HG02642 (cell line): ENCODE data around the gene B4GALT2.

Experiments used
- ATAC-seq: cut with Tn5 transposase; IDR thresholded peaks from one replicate; pipeline ENCODE4 v1.9.1; 2021; ENCODE audit warnings: mild to moderate bottlenecking; ENCODE audit not compliant: unreplicated experiment, poor library complexity

Gene B4GALT2

GRCh38 chr1:43946236-43947060, 32.6 kb upstream of the B4GALT2 start, which contains the start of gene IPO13:
TSS of gene IPO13 (plus strand) at chr1:43946950. CDS start at chr1:43947601, 651 bp downstream.
- ATAC-seq, result peak; percentile 92

DNA sequence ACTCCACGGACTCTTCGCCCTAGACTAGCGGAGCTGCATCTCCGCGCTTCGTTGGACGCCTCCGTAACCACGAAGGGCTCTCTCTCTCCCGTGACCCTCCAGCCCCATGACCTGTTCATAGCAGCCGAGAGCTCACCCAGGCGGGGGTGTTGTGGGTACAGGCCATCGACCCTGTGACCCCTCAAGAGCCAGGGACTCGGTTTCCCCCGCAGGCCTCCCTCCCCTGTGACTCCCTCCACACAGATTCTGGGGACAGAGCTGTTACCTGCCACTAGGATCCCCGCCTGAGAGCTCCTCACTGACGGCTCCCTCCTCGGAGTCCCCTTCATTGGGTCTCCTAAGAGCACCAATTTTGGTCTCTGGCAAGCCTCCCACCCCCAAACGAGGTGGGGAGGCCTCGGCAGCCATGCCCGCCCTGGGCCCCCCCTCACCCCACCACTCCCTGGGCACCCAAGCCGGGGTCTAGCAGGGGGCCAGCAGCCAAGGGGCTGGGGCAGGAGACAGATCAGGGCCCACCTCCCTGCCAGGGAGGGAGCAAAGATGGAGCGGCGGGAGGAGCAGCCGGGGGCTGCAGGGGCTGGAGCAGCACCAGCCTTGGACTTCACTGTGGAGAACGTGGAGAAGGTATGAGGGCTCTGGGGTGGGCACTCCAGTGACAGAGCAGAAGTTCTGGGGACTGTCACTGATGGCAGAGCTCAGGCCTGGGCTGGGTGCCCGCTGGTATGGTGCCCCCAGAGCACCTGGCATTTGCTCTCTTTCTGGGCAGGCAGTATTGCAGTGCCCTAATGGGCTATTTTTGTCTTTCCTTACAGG, 31.7 kb upstream of the B4GALT2 start:
- ATAC-seq, result peak; percentile 2

DNA sequence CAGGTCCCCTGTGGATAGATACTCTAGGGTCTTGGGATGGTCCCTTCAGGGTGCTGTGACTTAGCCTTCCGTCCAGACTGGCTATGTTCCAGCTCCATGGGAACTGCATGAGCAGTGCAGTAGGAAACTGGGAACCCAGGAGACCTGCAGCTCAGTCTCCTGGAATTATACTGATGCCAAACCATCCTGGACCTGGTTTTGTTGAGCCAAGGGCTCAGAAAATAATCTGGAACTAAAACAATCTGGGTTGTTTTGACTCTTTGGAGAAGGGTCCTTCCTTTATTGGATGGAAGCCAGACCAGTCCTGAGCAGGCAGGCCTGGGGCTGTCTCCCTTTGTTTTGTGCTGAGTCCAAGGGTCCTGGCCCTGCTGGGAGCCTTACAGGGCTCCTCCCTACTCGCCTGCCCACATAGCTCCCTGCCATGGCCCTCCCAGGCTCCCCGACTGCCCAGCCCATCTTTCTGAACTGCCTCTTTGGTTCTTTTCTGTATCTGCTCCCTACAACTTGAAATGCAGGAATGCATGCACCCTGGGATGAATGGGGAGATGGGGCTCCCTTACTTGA, 31.1 kb upstream of the B4GALT2 start:
- ATAC-seq, result no peak

DNA sequence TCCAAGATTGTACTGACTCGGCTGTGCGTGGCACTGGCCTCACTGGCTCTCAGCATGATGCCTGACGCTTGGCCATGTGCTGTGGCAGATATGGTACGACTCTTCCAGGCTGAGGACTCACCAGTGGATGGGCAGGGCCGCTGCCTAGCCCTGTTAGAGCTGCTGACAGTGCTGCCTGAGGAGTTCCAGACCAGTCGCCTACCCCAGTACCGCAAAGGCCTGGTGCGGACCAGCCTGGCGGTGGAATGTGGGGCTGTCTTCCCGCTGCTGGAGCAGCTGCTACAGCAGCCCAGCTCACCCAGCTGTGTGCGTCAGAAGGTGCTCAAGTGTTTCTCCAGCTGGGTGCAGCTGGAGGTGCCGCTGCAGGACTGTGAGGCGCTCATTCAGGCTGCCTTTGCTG, 29.3 kb upstream of the B4GALT2 start:
- no peak for ATAC-seq

DNA sequence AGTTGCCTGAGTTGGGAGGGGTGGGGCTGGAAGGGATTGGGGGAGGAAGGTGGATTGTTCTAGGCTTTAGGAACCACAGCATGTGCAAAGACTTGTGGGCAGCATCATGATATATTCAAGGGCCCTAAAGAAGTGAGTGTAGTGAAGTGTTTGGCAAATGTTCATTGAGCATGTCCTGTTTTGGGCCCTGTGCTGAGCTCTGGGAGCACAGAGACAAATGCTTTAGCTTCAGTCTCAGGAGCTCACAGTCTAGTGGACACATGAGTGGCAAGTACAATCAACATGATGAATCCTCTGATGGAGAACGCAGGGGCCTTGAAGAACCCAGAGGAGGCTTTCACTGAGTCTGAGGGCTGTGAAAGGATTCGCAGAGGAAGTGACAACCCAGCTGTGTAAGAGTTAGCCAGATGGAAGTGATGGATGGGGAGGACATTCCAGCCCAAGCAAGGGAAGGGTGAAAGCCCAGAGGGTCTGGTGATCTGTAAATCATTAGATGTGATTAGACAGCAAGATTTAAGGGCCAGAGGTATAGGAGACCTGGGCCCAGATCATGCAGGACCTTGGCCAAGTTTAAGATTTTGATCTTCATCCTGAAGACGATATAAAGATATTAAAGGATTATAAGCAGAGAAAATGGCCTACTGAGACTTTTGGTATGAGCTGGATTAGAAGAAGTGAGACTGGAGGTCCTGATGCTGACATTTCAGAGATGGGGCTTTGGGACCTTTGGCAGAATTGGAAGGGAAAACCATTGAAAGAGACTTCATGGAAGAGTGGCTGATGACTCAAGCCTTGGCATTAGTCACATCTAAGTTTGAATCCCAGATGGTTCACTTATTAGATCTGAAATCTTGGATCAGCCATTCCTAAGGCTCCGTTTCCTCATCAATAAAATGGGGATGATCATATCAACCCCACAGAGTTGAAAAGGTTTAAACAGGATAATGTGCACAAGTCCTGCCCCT, 27.7 kb upstream of the B4GALT2 start:
- ATAC-seq, result no peak

- ATAC-seq, result no peak
Observed at GRCh38 chr1:43952731-43953346, 26.2 kb upstream of the B4GALT2 start.

GRCh38 chr1:43953361-43953760, 25.6 kb upstream of the B4GALT2 start:
- no peak for ATAC-seq

- no peak for ATAC-seq
Observed at GRCh38 chr1:43954036-43954435, 25.0 kb upstream of the B4GALT2 start.

GRCh38 chr1:43956234-43956633, 22.8 kb upstream of the B4GALT2 start:
- ATAC-seq, result no peak

- ATAC-seq, result no peak
Observed at GRCh38 chr1:43957407-43958040, 21.5 kb upstream of the B4GALT2 start.

DNA sequence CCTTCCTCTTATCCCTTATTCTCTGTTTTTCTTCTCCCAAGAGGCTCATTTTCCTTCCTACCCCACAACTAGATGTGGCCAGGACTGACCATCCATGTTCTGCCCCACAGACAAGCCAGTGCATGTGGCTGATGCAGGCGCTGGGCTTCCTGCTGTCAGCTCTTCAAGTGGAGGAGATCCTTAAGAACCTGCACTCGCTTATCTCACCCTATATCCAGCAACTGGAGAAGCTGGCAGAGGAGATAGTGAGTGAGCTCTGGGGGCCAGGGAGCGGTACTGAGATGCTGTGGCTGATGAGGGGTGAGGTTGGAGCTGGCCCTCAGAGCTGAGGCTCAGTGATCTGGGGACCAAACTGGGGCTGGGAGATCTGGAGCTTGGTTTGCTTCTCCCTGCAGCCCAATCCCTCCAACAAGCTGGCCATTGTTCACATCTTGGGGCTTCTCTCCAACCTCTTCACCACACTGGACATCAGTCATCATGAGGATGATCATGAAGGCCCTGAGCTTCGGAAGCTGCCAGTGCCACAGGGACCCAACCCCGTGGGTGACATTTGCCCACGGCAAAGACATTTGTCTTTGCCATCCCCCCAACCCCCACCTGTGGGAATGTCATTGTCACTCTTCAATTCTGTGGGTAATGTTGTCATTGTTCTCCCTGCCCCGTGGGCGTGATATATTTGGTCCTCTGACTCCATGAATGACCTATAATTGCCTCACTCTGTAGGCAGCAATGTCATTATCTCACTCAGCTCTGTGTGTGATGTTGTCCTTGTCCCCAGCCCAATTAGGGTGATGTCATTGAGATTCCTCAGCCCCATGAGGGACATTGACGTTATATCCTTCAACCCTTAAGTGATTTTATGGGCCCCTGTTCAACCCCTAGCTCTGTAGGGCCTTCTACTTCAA, 20.4 kb upstream of the B4GALT2 start:
- no peak for ATAC-seq

- ATAC-seq, result no peak
Observed at GRCh38 chr1:43960798-43961197, 18.2 kb upstream of the B4GALT2 start.

GRCh38 chr1:43961692-43962091, 17.3 kb upstream of the B4GALT2 start:
- no peak for ATAC-seq

DNA sequence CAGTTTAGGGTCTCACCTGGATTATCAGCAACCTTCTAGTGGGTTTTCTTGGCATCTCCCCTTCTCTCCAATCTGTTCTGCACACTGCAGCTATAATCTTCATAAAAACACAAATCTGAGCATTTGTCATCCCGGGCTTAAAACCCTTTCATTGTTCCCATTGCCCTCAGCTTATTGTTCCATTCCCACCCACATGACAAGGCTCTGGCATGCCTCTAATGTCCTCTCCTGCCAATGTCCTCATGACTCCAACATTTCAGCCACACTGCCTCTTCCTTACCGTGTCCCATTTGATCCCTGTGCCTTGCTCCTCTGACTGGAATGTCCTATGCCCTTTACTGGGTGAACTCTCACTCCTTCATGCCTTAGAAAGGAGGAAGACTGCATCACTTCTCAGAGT, 16.7 kb upstream of the B4GALT2 start:
- no peak for ATAC-seq

DNA sequence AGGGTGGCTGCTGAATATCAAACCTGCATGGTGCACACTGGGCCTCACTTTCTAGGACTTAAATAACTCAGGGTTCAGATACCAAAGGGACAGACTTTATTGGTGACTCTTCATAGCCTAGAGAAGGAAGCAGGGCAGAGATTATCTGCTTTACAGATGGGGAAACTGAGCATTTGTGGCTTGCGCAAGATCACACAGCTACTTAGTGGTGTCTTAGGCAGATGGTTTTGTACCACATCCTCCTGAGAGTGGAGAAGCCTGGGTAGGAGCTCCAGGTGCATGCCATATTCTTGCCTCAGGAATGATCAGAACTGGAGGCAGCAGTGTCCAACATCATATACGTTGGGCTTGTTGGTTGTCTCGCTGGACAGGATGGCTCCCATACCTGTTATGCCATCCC, 16.0 kb upstream of the B4GALT2 start:
- ATAC-seq, result no peak

GRCh38 chr1:43963890-43964289, 15.1 kb upstream of the B4GALT2 start:
- no peak for ATAC-seq

DNA sequence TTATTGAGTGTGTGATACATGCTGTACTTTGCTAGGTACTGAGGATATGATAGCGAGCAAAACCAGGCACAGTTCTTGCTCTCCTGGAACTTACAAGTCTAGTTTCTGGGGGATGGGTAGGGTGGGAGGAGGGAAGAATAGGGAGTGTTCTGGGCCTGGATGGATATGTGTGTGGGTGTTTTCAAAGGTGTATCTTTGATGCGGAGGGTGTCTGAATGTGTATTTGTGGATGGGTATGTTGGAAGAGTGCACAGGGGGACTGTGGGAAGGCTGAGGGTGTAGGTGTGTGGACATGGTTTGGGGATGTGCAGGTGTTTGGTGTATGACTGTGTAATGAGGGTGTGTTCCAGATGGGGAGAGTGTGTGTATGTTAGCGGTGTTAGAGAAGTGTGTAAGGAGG, 13.7 kb upstream of the B4GALT2 start:
- ATAC-seq, result no peak

DNA sequence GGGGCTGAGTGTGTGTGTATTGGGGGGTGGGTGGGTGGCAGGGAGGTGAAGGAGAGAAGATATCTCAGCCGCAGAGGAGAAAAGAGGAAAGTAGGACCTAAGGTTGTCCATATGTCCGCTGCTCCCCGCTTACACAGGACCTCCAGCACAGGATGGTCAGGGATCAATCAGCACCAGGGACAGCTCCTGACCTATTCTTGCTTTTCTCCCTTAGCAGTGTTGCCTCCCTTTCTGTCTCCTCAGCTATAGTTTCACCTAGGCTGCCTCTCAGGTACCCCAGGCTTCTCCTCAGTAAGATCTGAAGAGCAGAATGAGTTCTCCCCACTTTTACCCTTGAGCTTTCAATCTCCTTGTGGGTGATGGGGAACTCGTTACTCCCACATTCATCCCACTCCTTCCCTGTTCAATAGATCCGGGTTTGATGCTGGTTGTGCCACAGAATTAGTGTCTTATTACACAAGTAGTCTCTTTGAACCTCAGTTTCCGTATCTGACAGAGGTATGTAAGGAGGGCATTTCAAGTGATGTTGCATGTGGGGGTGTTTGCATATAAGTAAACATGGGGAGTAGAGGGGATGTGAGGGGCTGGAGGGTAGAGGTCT, 10.6 kb upstream of the B4GALT2 start:
- no peak for ATAC-seq
